Parathyroid adenoma (tissue), 2 donors: ENCODE data around the gene TAF15.

ENCODE experiments used
- H2AFZ ChIP-seq: fragments of 300-600 bp; sonication (generic); one replicate; pipeline ENCODE4 v1.7.0; 2017; ENCODE audit warnings: antibody characterized with exemption, mild to moderate bottlenecking
- H3K27ac ChIP-seq: fragments of 300-600 bp; sonication (generic); one replicate; pipeline ENCODE4 v1.7.0; 2017
- H3K27me3 ChIP-seq: fragments of 300-600 bp; sonication (generic); one replicate; pipeline ENCODE4 v1.7.0; 2017; ENCODE audit warnings: low read length; ENCODE audit not compliant: control insufficient read depth, insufficient read depth
- H3K36me3 ChIP-seq: fragments of 300-600 bp; sonication (generic); one replicate; pipeline ENCODE4 v1.7.0; 2017; ENCODE audit warnings: low read length; ENCODE audit not compliant: control insufficient read depth, insufficient read depth
- H3K4me1 ChIP-seq: fragments of 300-600 bp; sonication (generic); one replicate; pipeline ENCODE4 v1.7.0; 2017; ENCODE audit warnings: control low read depth
- H3K4me2 ChIP-seq: fragments of 300-600 bp; sonication (generic); one replicate; pipeline ENCODE4 v1.7.0; 2017; ENCODE audit warnings: low read length
- H3K4me3 ChIP-seq: fragments of 300-600 bp; sonication (generic); one replicate; pipeline ENCODE4 v1.7.0; 2017; ENCODE audit warnings: low read depth, low read length
- H3K79me2 ChIP-seq: fragments of 300-600 bp; sonication (generic); one replicate; pipeline ENCODE4 v1.7.0; 2017; ENCODE audit warnings: control low read depth
- H3K9ac ChIP-seq: fragments of 300-600 bp; sonication (generic); one replicate; pipeline ENCODE4 v1.7.0; 2017; ENCODE audit warnings: mild to moderate bottlenecking
- H3K9me3 ChIP-seq: fragments of 300-600 bp; sonication (generic); one replicate; pipeline ENCODE4 v1.7.0; 2017; ENCODE audit warnings: low read length; ENCODE audit not compliant: control insufficient read depth
- TF ChIP-seq, protein P1 (sequence below): fragments of 300-600 bp; sonication (generic); IDR thresholded peaks from one replicate; pipeline ENCODE4 v1.7.0; 2017; ENCODE audit warnings: antibody characterized with exemption, mild to moderate bottlenecking
- donor health status: primary hyperparathyroidism.

TAF15 gene

DNA sequence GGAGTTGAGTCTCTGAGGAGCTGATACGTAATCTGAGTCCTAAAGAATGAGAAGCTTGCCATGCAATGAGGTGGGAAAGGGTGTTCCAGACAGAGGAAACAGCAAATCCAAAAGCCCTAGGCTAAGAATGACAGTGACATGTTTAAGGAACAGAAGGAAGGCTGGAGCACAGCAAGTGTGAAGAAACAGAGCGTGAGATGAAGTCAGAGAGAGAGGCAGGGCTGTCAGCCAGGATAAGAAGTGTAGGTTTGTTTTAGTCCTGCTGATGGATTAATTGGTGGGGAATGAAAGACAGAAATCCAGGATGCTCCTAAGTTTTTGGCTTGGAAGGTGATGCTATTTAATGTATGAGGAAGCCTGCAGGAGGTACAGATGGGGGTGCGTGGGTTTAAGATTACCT, 28.3 kb upstream of the TAF15 start:
- Histone ChIP-seq H3K4me3 (no peak overlapping the region), H2AFZ (no peak overlapping the region), H3K79me2 (no peaks in the 10 kb centered on the region), H3K9me3 (no peaks in the 10 kb centered on the region), H3K27me3 (no peaks in the 10 kb centered on the region), H3K4me1 (no peaks in the 10 kb centered on the region), H3K27ac (no peak overlapping the region), H3K4me2 (no peak overlapping the region), H3K9ac (no peak overlapping the region), H3K36me3 (no peaks in the 10 kb centered on the region)
- TF ChIP-seq, protein P1, sequence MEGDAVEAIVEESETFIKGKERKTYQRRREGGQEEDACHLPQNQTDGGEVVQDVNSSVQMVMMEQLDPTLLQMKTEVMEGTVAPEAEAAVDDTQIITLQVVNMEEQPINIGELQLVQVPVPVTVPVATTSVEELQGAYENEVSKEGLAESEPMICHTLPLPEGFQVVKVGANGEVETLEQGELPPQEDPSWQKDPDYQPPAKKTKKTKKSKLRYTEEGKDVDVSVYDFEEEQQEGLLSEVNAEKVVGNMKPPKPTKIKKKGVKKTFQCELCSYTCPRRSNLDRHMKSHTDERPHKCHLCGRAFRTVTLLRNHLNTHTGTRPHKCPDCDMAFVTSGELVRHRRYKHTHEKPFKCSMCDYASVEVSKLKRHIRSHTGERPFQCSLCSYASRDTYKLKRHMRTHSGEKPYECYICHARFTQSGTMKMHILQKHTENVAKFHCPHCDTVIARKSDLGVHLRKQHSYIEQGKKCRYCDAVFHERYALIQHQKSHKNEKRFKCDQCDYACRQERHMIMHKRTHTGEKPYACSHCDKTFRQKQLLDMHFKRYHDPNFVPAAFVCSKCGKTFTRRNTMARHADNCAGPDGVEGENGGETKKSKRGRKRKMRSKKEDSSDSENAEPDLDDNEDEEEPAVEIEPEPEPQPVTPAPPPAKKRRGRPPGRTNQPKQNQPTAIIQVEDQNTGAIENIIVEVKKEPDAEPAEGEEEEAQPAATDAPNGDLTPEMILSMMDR, result no peak

DNA sequence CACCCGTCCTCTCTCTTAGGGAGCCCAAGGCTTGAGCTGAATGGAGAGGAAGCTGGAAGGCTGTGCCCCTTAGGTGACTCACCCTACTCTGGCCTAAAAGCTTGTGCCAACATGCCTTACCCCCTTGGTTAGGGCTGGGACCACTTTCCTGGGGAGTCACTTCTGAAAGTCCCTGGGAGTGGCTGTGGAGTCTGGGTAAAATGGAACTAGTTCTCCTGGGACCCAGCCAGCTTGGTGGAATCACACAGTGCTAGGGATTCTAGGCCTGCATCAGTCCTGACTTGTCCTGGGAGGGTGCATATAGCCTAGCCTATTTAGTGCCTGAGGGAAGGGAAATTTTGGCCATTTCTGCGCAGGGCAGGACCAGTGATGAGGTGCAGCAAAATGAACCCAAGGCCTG, 24.4 kb upstream of the TAF15 start:
- Histone ChIP-seq H3K27ac (no peak overlapping the region), H3K27me3 (no peaks in the 10 kb centered on the region), H3K4me2 (no peak overlapping the region), H3K79me2 (no peaks in the 10 kb centered on the region), H3K9ac (no peak overlapping the region), H3K36me3 (no peaks in the 10 kb centered on the region), H3K4me1 (no peaks in the 10 kb centered on the region), H2AFZ (no peak overlapping the region), H3K4me3 (no peak overlapping the region), H3K9me3 (no peaks in the 10 kb centered on the region)
- TF ChIP-seq, protein P1, result no peak

DNA sequence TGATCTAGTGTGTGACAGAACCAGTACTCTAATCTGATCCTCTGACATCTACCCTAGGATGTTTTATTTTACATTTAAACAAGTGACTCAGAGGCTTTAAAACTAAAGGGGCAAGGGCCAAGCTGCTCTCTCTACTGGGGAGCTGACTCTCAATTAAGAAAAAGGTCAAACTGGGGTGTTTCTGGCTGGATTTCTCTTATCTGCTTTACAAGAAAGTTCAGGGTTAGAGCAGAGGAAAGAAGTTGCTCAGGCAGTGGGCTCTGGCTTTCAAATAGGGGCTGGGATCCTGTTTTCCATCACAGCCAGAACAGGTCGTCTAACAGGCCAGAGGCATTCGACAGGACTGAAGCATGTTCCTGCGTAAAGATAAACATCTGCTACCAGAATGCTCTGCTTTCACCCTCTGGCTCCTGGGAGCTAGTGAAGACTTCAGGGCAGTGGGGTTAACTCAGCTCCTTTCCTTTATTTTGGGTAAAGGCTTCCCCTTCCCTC, 22.3 kb upstream of the TAF15 start:
- H3K79me2 ChIP-seq, result no peaks in the 10 kb centered on the region
- no peaks in the 10 kb centered on the region for H3K36me3 ChIP-seq
- TF ChIP-seq, protein P1, result no peak
- no peak overlapping the region for H3K9ac ChIP-seq
- no peak overlapping the region for H3K27ac ChIP-seq
- H3K4me2 ChIP-seq, result no peak overlapping the region
- no peaks in the 10 kb centered on the region for H3K4me1 ChIP-seq
- no peaks in the 10 kb centered on the region for H3K9me3 ChIP-seq
- H2AFZ ChIP-seq, result peak overlapping the region; percentile 30
- H3K27me3 ChIP-seq, result no peaks in the 10 kb centered on the region
- H3K4me3 ChIP-seq, result no peak overlapping the region

DNA sequence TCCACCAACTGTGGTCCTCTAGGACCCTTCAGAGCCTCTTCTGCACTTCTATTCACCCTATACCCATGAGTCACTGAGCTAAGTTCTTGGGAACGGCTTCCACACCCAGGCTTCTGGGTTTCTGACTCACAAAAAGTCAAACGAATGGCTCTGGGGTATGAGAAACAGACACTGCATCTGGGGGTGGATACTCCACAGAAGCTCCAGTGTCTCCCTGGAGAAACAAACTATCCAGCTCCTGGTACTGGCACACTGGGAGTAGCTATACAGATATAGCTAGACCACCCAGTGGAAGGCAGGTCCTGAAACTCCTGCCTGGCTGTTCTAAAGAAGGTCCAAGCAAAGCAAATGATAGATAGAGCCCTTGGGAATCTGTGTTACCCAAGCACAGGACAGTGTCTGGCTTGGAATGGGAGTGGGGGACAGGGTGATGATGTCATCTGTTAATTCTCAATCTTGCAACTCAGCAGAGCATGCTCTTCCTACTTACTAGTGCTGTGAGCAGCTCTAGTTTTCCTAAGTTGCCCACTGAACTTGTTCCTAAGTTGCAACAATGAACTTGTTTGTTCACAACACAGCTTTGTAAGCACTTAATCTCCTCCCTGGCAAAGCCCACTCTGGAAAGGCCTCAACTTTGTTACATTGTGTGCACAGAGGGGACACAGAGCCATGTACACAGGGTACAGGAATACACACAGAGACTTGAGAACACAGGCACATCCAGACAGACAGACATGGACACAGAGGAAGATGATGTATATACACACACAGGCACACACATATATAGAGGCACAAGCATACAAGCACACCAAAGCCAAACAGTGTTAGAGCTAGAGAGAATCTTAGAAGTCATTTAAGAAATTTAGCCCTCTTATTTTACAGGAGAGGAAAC, 20.6 kb upstream of the TAF15 start:
- Histone ChIP-seq H3K4me1 (no peaks in the 10 kb centered on the region), H3K79me2 (no peaks in the 10 kb centered on the region), H2AFZ (no peak overlapping the region), H3K27ac (no peak overlapping the region), H3K27me3 (no peaks in the 10 kb centered on the region), H3K36me3 (no peaks in the 10 kb centered on the region), H3K9ac (no peak overlapping the region), H3K4me2 (no peak overlapping the region), H3K4me3 (no peak overlapping the region), H3K9me3 (no peaks in the 10 kb centered on the region)
- TF ChIP-seq, protein P1, result no peak
